HFF-Myc (cell line): ENCODE data around the gene WASF3.
A peak's percentile ranks its signal among the peaks of the same experiment; 100 is the strongest.

Source experiments
- DNase-seq: peaks from one replicate; pipeline ENCODE4 v3.0.0-alpha.2; 2011; ENCODE audit warnings: low read depth; ENCODE audit errors: extremely low read depth
- H3K4me3 ChIP-seq: replicated peaks from 2 replicates; pipeline ENCODE4 v1.5.1; 2011; ENCODE audit warnings: low read depth, mild to moderate bottlenecking, control low read depth, low read length
- TF ChIP-seq, protein P1 (sequence below): IDR thresholded peaks from 2 replicates; pipeline ENCODE4 v1.5.1; 2012; ENCODE audit warnings: mild to moderate bottlenecking, low read depth, low read length, control low read depth; ENCODE audit errors: missing control alignments

The WASF3 gene

GRCh38 chr13:26557051-26557392 is 461 bp upstream of the WASF3 start:
- peak overlapping the region; percentile 80 for H3K4me3 ChIP-seq
- TF ChIP-seq, protein P1, sequence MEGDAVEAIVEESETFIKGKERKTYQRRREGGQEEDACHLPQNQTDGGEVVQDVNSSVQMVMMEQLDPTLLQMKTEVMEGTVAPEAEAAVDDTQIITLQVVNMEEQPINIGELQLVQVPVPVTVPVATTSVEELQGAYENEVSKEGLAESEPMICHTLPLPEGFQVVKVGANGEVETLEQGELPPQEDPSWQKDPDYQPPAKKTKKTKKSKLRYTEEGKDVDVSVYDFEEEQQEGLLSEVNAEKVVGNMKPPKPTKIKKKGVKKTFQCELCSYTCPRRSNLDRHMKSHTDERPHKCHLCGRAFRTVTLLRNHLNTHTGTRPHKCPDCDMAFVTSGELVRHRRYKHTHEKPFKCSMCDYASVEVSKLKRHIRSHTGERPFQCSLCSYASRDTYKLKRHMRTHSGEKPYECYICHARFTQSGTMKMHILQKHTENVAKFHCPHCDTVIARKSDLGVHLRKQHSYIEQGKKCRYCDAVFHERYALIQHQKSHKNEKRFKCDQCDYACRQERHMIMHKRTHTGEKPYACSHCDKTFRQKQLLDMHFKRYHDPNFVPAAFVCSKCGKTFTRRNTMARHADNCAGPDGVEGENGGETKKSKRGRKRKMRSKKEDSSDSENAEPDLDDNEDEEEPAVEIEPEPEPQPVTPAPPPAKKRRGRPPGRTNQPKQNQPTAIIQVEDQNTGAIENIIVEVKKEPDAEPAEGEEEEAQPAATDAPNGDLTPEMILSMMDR: no peak

GRCh38 chr13:26558074-26558805 is 757 bp downstream of the WASF3 start:
- no peak for DNase-seq
- TF ChIP-seq, protein P1: no peak
- H3K4me3 ChIP-seq: peak overlapping the region; percentile 80

More at GRCh38 chr13:26557051-26557392, 461 bp upstream of the WASF3 start:
- DNase-seq: no peak

GRCh38 chr13:26558987-26559386 is 1.5 kb downstream of the WASF3 start:
- H3K4me3 ChIP-seq: peak overlapping the region; percentile 80
- TF ChIP-seq, protein P1: no peak
- DNase-seq: no peak

DNA sequence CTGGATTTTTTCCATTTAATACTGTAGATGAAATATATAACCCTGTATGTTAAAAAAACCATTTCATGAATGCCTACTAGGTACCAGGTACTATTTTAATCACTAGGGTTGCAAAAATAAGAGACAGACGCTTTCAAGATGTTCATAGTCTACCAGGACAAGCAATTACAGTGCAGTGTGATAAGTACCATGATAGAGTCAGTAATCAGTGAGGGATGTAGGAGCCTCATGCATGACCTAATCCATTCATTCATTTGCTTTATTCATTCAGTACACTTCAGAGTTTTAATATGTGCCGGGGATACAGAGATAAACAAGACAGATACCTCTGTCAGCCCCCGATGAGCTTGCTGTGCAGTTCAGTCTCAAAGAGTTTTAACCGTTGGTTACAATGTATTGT is 3.0 kb downstream of the WASF3 start:
- TF ChIP-seq, protein P1: no peak
- no peak overlapping the region for H3K4me3 ChIP-seq
- DNase-seq: no peak

- no peak for DNase-seq
- H3K4me3 ChIP-seq: no peak overlapping the region
- TF ChIP-seq, protein P1: no peak
Measured at GRCh38 chr13:26561067-26561466, 3.6 kb downstream of the WASF3 start.

DNA sequence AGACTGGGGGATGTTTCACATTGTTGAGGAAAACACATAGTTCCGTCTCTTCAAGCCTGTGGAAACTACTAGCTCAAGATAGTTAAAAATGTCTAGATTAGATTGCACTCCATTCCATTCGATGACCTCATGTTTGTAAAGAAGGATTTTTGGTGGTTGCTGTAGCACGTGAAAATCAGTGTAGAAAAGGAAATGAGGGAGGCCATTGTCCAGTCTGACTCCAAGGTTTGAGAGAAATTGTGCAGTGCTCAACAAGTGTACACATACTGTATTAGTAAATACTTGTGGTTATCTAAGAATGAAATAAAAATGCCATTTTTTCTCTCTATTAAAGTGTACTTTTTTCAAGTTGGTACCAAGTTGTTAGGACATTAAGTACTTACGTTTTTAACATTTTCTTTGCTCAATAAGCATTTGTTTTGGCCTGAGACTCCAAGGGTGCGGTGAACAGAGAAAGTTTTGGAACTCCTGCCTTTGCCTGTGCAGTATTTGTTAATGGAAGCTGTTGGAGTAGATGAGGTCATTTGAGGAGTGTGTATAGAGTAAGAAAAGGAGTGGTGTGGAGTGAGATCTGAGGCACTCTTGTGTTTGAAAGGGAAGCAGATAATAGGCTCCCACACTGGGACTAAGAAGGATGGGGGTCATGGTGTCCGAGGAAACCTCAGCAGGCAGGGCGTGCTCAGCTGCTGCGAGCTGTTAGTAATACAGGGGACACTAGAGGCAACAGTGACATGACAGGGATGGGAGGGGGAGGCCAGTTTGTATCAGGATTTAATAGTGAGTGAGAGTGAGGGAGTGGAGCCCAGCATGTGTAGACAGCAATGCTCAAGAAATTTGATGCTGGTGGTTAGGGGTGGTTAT is 4.4 kb downstream of the WASF3 start:
- TF ChIP-seq, protein P1: no peak
- DNase-seq: no peak
- H3K4me3 ChIP-seq: no peak overlapping the region
